ENCODE data around the gene DIPK1B.

GRCh38 chr9:136728080-136728547 is 15.7 kb downstream of the DIPK1B start:
- TF ChIP-seq CTCF (IDR thresholded peaks at IDR 0.05; ENCODE audit: low read depth, low read length) (peak; percentile 55), POLR2A (IDR thresholded peaks at IDR 0.05; ENCODE audit: extremely low read depth, insufficient read length) (peak; percentile 99), MYC (IDR thresholded peaks at IDR 0.05; ENCODE audit: low read depth, low read length) (peak; percentile 99)

All from NB4 (cell line).